ENCODE data around the gene PPM1B.
A peak's percentile ranks its signal among the peaks of the same experiment; 100 is the strongest.
"Not testable (repeated sequence)": the region's sequence is repeated elsewhere in the genome, so short reads cannot be mapped to it uniquely, and the experiment has no call there.

Gene PPM1B

DNA sequence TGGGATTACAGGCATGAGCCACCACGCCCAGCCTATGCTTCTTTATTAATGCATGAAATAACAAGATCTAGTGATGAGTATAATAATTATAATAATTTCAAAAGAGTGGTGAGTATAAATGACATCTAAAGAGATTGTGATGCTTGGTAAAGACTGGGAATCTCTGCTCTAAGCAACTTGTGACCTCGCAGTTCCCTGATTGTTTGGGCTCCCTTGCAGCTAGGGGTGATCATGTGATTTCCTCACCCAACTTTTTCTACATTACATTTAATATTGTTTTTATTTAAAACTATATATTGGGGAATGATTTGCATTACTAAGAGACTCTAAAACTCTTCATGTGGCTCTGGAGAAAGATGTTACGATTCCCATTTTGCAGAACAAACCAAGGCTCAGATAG lies 4.1 kb upstream of the PPM1B start:
- no peak for DNase-seq

DNA sequence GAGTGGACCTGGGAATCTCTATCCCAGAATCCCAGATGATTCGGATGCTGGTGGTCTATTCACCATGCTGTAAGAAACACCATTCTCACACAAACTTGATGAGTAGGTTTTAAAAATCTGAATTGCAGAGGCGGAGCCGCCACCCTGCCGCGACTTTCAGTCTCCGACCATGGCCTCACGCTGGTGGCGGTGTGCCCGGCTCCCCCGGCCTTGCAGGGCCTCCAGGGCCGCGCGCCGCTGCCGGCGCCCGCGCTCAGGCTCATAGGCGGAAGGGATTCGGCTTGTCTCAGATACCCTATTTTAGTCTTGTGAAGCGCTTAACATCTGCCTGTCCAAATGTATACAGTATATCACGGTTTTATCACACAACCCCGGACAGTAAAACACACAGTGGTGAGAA lies 2.6 kb upstream of the PPM1B start:
- no peak for DNase-seq

GRCh38 chr2:44167311-44167907 lies 1.3 kb upstream of the PPM1B start:
- peak; percentile 56 for DNase-seq

GRCh38 chr2:44167908-44168680 lies 581 bp upstream of the PPM1B start:
- peak; percentile 100 for DNase-seq

- DNase-seq, result peak; percentile 47
These were observed 652 bp downstream of the PPM1B start for GRCh38 chr2:44169155-44169898.

GRCh38 chr2:44170311-44170717 lies 1.6 kb downstream of the PPM1B start:
- no peak for DNase-seq

DNA sequence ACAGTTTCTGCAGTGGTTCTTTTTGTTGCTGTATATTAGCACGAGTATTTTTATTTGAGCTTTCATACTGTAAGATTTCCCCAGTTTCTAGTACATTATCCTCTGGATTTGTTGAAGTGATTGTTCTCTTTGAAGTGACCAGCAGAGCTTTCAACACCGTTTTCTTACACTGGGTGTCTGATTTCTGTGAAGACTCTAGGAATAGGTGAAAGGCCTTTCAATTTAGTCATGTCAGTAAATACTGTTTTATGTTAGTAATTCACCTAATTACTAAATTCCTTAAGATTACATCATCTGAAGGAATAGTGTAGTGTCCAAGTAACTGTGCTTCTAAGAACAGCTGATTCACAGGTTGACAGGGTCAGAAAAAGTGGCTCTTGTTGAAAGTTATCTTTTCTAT lies 2.3 kb downstream of the PPM1B start:
- no peak for DNase-seq

GRCh38 chr2:44171442-44171841 lies 2.8 kb downstream of the PPM1B start:
- not testable (repeated sequence) for DNase-seq

DNA sequence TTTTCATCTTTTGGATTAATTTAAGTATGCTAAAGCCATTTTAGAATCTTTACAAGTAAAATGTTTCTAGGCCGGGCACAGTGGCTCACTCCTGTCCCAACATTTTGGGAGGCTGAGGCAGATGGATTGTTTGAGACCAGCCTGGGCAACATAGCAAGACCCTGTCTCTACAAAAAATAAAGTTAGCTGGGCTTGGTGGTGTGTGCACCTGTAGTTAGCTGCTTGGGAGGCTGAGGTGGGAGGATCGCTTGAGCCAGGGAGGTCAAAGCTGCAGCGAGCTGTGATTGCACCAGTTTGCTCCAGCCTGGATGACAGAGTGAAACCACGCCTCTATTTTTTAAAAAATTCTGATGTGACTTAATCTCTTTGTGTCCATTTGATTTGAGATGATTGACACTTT lies 3.9 kb downstream of the PPM1B start:
- DNase-seq, result no peak

DNA sequence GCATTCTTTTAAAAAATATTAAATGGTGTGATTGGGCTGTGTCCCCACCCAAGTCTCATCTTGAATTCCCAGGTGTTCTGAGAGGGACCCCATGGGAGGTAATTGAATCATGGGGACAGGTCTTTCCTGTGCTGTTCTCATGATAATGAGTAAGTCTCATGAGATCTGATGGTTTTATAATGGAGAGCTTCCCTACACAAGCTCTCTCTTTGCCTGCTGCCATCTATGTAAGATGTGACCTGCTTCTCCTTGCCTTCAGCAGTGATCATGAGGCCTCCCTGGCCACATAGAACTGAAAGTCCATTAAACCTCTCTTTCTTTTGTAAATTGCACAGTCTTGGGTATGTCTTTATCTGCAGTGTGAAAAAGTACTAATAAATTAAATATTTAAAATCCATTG lies 10.3 kb downstream of the PPM1B start:
- DNase-seq, result no peak

GRCh38 chr2:44181648-44182047 lies 13.0 kb downstream of the PPM1B start:
- DNase-seq, result no peak

GRCh38 chr2:44184106-44184505 lies 15.4 kb downstream of the PPM1B start:
- no peak for DNase-seq

- DNase-seq, result no peak
These were observed 18.1 kb downstream of the PPM1B start for GRCh38 chr2:44186810-44187209.

DNA sequence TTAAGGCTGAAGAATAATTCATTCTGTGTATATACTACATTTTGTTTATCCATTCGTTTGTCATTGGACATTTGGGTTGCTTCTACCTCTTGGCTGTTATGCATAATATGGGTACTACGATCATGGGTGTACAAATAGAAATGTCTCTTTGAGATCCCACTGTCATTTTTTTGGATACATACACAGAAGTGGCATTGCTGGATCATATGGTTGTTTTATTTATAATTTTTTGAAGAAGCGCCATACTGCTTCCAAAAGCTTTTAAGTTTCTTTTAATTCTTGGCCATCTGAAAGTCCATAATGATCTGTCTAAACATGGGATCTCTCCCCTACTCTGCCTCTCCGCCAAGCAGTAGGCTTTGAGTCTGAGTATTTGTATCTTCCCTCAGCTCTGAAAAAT lies 18.6 kb downstream of the PPM1B start:
- no peak for DNase-seq

GRCh38 chr2:44188696-44189095 lies 20.0 kb downstream of the PPM1B start:
- no peak for DNase-seq

GRCh38 chr2:44189104-44189503 lies 20.4 kb downstream of the PPM1B start:
- no peak for DNase-seq

- DNase-seq, result no peak
These were observed 21.9 kb downstream of the PPM1B start for GRCh38 chr2:44190526-44190925.

GRCh38 chr2:44191739-44192138 lies 23.1 kb downstream of the PPM1B start:
- no peak for DNase-seq

DNA sequence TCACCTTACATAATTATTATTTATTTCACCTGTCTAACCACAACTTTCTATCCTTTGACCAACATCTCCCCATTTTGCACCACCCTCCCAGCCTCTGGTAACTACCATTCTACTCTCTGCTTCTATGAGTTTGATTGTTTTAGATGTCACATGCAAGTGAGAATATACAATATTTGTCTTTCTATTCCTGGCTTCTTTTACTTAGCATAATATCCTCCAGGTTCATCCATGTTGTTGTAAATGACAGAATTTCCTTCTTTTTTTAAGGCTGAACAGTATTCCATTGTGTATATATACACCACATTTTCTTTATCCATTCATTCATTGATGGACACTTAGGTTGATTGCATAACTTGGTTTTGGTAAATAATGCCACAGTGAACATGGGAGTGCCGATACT lies 24.0 kb downstream of the PPM1B start:
- no peak for DNase-seq

DNA sequence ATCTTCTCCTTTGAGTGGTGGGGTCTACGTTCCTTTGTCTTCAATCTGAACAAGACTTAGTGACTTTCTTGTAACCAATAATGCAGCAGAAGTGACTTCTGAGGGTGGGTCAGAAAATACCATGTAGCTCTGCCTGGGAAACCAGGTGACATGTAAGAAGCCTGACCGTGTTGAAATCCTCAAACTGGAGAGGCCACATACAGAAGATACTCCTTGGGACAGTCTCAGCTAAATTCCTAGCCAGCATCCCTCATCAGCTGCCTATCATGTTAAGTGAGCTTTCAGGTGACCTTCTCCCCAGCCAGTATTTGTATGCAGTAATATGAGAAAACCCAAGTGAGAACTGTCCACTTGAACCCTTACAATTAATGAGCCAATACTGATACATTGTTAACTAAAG lies 27.0 kb downstream of the PPM1B start:
- no peak for DNase-seq

- DNase-seq, result no peak
These were observed 29.1 kb downstream of the PPM1B start for GRCh38 chr2:44197816-44198215.

DNA sequence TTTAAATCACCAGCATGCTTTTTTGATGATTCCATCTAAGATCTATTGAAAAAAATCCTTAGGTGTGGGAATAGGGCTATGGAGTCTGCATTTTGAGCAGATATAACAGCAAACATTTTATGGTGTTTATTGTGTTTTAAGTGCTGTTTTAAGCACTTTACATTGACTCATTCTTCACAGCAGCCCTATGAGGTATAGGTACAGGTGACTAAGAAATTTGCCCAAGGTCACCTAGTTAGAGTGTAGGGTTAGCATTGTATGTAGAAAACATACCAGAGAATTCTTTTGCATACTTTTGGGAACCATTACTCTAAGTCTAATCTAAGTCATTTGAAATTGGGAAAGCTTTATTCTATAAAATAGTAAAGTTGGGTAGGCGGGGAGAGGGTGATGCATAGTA lies 31.3 kb downstream of the PPM1B start:
- no peak for DNase-seq

DNA sequence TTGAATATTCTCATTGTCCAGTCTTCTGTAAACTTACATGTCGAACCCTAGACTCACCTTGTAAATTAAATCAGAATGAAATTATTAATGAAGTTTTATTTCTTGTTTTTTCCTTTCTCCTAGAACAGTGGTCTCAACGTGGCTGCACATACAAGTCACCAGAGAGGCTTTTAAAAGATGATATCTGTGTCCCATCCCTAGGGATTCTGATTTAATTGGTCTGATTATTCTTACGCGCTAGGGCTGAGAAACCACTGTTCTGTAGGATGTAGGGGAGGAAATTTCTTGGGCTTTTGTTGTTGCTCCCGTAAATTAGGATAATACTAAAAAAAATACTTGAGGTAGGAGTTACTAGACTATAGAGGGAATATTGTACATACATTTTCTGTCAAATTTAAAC lies 32.1 kb downstream of the PPM1B start:
- DNase-seq, result no peak

GRCh38 chr2:44201648-44202165 lies 33.0 kb downstream of the PPM1B start:
- DNase-seq, result no peak

Data from NCI-H146 (cell line).